ENCODE data around the gene THRAP3. TPM values are rescaled to one million over a fixed set of nuclear protein-coding genes. Genes with fewer than 3 reads are reported as not detected.

The THRAP3 gene
- total RNA-seq, 1 donor from 2014 or later, result 34.8 TPM

- ATAC-seq, result no peak
- DNase-seq (ENCODE audit: low spot score), result no peak
Observed at GRCh38 chr1:36297062-36297461, 72.8 kb downstream of the THRAP3 start.

- ATAC-seq (no peak), DNase-seq (ENCODE audit: low spot score) (no peak)
Observed at GRCh38 chr1:36298640-36299039, 74.4 kb downstream of the THRAP3 start.

- DNase-seq (ENCODE audit: low spot score) (no peak), ATAC-seq (no peak)
Observed at GRCh38 chr1:36300526-36300925, 76.3 kb downstream of the THRAP3 start.

GRCh38 chr1:36301220-36301619 is 77.0 kb downstream of the THRAP3 start:
- ATAC-seq (no peak), DNase-seq (ENCODE audit: low spot score) (no peak)

- ATAC-seq (no peak), DNase-seq (ENCODE audit: low spot score) (no peak)
Observed at GRCh38 chr1:36303244-36303643, 79.0 kb downstream of the THRAP3 start.

GRCh38 chr1:36303650-36304360 is 79.6 kb downstream of the THRAP3 start:
- ATAC-seq (no peak), DNase-seq (ENCODE audit: low spot score) (no peak)

- DNase-seq (ENCODE audit: low spot score) (no peak), ATAC-seq (no peak)
Observed at GRCh38 chr1:36304521-36304920, 80.3 kb downstream of the THRAP3 start.

GRCh38 chr1:36304970-36305914 is 81.0 kb downstream of the THRAP3 start:
- ATAC-seq (no peak), DNase-seq (ENCODE audit: low spot score) (no peak)

GRCh38 chr1:36305915-36306209 is 81.6 kb downstream of the THRAP3 start:
- no peak for ATAC-seq
- no peak for DNase-seq (ENCODE audit: low spot score)

- ATAC-seq (peak; percentile 80), DNase-seq (ENCODE audit: low spot score) (peak; percentile 71)
Observed at GRCh38 chr1:36306210-36306901, 82.1 kb downstream of the THRAP3 start, which contains the start of gene SH3D21. Gene SH3D21, plus strand, starts transcription at chr1:36306368. Its CDS starts 53 bp downstream, at chr1:36306421.

- DNase-seq (ENCODE audit: low spot score) (peak; percentile 94), ATAC-seq (peak; percentile 96)
Observed at GRCh38 chr1:36306902-36307456, 82.7 kb downstream of the THRAP3 start.

- ATAC-seq (no peak), DNase-seq (ENCODE audit: low spot score) (no peak)
Observed at GRCh38 chr1:36307601-36308330, 83.5 kb downstream of the THRAP3 start.

GRCh38 chr1:36309397-36309796 is 85.2 kb downstream of the THRAP3 start:
- no peak for ATAC-seq

GRCh38 chr1:36320291-36320761 is 96.1 kb downstream of the THRAP3 start:
- no peak for ATAC-seq
- DNase-seq (ENCODE audit: low spot score), result no peak

More at GRCh38 chr1:36309397-36309796, 85.2 kb downstream of the THRAP3 start:
- DNase-seq (ENCODE audit: low spot score), result no peak

GRCh38 chr1:36320767-36321118 is 96.5 kb downstream of the THRAP3 start:
- no peak for DNase-seq (ENCODE audit: low spot score)
- ATAC-seq, result no peak

GRCh38 chr1:36321119-36321951 is 97.1 kb downstream of the THRAP3 start:
- DNase-seq (ENCODE audit: low spot score) (peak; percentile 69), ATAC-seq (peak; percentile 59)

- DNase-seq (ENCODE audit: low spot score) (no peak), ATAC-seq (no peak)
Observed at GRCh38 chr1:36322041-36322785, 98.0 kb downstream of the THRAP3 start.

- peak; percentile 31 for ATAC-seq
- no peak for DNase-seq (ENCODE audit: low spot score)
Observed at GRCh38 chr1:36322786-36323635, 98.8 kb downstream of the THRAP3 start.

Measured in left lobe of liver (tissue), 2 donors.